ENCODE data around the gene NPC2.
"Not testable (repeated sequence)": the region's sequence is repeated elsewhere in the genome, so short reads cannot be mapped to it uniquely, and the experiment has no call there.

The NPC2 gene

GRCh38 chr14:74492776-74493342, at the start of gene NPC2:
NPC2 (minus strand) TSS chr14:74493305; CDS start chr14:74493274, 31 bp downstream.
- no peak for DNase-seq

- DNase-seq, result no peak
Observed at GRCh38 chr14:74542056-74542685, 49.1 kb upstream of the NPC2 start.

- no peak for DNase-seq
Observed at GRCh38 chr14:74541225-74541624, 48.1 kb upstream of the NPC2 start.

DNA sequence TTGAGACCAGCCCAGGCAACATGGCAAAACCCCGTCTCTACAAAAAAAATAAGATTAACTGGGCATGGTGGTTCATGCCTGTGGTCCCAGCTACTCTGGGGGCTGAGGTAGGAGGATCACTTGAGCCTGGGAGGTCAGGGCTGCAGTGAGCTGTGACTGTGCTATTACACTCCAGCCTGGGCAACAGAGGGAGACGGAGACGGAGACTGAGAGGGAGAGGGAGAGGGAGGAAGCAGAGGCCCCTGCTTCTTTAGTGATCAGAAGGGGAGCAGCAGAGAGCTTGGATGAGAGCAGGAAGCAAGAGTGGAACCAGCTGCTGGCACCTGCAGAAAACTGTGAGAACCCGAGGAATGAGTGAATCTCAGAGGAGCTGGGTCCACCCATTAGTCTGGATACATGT, 46.4 kb upstream of the NPC2 start:
- DNase-seq, result no peak

DNA sequence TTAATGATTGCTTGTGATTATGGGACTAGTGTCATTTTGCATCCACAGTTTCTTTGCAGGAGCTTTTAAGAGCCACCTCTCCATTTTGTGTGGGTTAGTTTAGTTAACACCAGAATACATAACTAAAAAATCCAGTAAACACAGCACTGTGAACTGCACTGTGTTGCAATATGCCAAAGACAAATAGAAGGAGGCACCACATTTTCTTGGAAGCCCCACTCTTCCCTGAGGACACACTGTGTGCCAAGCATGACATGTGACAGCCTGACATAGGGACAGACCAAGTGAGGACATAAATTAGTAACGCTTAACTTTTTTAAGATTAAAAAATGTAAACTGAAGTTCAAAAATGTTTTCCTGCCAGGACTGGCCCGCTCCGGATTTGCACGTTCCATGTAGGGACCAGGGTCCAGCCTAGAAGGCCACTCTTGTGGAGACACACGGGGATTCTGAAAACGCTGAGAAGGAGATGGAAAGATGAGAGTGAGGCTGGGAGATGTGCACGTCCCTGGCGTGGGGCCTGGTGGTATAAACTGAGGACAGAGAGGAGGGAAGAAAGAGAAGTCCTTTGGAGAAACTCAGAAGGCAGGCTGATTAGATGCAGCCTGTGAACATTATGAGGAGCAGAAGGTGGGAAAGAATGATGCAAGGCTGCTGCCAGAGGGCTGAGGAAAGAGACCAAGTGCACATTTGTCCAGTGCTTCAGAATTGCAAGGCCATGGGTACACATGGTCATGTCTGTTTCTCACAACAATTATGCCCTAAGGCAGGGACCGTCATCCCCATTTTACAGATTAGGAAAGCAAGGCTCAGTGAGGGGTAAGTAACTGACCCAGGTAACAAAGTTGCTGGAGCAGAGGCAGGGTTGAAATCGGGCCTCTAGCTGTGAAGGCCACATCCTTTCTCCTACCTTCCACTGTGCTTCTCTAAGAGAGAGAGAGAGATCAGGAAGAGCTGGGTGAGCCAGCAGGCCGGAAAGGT, 45.6 kb upstream of the NPC2 start:
- DNase-seq, result no peak

DNA sequence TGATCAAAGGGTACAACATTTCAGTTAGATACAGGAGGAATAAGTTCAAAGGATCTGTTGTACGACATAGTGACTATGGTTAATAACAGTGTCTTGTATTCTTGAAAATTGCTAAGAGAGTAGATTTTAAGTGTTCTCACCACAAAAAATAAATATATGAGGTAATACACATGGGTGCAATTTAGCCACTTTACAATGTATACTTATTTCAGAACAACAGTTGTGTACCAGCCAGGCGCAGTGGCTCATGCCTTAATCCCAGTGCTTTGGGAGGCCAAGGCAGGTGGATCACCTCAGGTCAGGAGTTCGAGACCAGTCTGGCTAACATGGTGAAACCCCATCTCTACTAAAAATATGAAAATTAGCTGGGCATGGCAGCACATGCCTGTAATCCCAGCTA, 43.2 kb upstream of the NPC2 start:
- not testable (repeated sequence) for DNase-seq

DNA sequence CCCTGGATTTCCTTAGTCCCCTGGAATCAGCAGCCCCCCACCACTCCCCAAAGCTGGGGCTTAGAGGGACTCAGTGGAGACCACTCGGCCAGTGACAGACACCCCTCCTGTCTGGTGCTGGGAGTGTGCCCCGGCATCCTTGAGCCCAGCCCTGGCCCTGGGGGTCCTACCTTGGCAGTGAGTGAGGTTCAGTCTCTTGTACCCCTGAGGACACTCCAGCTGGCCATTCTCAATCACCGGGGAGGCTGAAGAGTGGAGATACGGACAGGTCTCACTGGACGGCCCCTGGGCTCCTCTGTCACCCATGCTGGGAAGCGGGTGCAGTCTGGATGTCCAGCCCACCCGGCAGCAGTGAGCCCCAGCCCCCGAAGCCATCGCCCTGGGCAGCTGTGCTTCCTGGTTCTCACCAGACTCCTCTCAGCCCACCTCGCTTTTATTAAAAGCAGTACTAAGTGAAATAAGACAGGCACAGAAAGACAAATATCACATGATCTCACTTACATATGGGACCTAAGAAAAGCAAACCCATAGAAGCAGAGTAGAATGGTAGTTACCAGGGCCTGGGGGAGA, 42.7 kb upstream of the NPC2 start:
- DNase-seq, result no peak

GRCh38 chr14:74533576-74533975, 40.5 kb upstream of the NPC2 start:
- DNase-seq, result no peak

DNA sequence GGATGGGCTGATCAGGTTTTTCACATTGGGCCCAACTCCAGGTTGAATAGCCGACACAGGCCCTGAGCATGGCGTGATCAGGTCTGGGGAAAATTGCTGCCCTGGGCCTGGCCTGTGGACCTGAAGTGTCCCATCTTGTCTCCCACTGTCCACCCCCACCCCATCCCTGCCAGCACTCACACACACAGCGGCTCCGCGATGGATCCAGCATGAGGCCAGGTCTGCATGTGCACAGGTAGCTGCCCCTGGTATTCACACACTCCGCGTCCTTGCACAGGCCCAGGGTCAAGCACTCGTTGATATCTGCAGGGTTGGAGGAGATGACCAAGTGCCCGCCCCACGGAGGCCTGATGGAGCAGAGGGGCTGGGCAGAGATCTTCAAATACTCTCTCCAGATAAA, 39.1 kb upstream of the NPC2 start:
- DNase-seq, result no peak

- DNase-seq, result no peak
Observed at GRCh38 chr14:74531467-74531866, 38.4 kb upstream of the NPC2 start.

DNA sequence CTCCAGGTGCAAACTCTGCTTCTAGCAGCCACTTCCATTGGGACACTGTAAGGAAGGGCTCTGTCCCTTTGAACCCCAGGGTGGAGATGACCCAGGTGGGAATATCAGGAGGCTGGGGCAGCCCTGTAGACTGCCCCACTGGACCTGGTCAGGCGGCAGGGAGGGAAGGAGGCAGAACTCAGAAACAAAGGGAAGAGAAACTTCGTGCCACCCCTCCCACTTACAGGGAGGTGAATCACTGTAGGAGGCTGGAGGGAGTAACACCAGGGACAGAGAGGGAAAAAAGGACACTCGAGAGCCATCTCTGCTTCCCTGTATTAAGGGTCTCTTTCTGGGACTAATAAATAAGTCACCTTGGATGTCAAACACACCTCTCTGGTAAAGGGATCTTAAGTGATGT, 37.9 kb upstream of the NPC2 start:
- no peak for DNase-seq

DNA sequence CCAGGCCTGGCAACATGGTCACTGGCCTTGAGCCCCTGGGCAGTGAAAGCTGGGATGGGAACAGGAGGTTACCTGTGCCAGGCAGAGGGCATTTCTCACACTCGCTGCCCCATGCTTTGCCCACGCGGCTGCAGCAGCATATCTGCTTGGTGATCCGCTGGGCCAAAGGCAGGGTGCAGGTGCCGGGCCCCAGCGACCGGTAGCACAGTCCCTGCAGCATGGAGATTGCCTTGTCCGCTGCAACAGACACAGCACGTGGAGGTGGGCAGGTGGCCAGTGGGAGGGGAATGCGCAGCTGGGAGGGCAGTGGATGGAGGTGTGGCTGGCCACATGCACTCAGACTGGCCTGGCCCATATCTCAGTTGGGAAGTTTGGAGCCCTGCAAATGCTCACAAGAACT, 35.8 kb upstream of the NPC2 start:
- no peak for DNase-seq

DNA sequence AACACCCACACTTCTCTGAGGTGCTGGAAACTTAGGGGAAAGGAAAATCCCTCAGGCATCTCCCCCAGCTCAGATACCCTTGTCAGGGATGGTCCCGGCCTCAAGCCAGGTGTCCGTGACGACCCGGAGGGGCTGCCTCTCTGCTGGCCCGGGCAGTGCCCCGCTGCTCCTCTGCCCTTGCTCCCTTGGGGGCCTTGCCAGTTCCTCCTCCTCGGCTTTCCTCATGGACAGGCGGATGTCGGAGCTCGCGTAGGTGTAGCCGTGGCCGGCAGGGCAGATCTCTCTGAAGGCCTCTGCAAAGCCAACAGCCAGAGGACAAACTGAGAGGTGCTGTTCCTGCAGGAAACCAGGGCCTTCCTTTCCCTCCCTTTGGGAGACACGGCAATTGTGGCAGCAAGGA, 35.3 kb upstream of the NPC2 start:
- no peak for DNase-seq

DNA sequence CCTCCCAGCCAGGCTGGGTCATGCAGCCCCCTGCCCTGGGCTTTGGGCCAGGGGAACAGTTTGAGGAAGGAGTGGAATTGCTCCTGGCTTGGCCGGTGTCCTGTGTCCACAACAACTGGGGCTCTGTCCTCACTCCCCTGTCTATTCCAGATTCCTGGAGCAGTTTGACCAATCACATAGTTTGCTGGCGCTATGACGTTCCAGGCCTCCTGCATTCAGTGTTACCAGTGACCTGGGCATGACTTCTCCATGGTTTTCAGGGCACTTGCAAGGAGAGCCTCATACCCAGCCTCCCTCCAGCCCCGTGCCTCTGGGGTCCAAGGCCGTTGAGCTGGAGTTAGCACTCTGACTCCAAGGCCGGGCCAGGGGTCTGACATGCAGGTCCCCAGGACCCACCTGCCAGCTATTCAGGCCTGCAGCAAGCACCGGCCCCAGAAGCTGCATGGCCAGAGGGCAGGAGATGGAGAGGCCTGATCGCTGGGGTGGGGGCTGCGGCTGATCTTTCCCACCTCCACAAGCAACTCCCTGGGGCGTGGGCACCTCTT, 34.7 kb upstream of the NPC2 start:
- no peak for DNase-seq

GRCh38 chr14:74526854-74527585, 33.9 kb upstream of the NPC2 start:
- no peak for DNase-seq

GRCh38 chr14:74525361-74525851, 32.3 kb upstream of the NPC2 start:
- DNase-seq, result no peak

GRCh38 chr14:74524812-74525135, 31.7 kb upstream of the NPC2 start:
- DNase-seq, result no peak

- no peak for DNase-seq
Observed at GRCh38 chr14:74524076-74524811, 31.1 kb upstream of the NPC2 start.

DNA sequence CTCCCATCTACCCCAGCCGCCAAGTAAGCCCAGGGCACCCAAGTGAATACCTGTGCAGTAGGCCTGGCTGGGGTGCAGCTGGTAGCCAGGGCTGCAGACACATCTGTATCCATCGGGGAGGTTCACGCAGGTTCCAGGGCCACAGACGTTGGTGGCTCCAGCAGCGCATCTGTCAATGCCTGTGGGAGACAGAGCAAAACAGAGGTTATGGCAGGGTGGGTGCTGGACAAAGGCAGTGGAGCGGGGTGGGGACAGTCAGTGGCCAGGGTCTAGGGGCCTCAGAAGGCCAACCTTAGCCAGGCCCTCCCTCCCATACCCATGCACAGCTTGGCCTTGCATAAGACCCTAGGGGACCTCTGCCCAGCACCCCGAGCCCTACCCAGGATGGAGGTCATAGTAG, 29.6 kb upstream of the NPC2 start:
- no peak for DNase-seq

GRCh38 chr14:74521756-74522155, 28.7 kb upstream of the NPC2 start:
- DNase-seq, result no peak

- DNase-seq, result no peak
Observed at GRCh38 chr14:74519316-74520074, 26.4 kb upstream of the NPC2 start.

All from NCI-H2081 treated with DMSO at 0.1 percent for 48 hours (cell line).